ENCODE measurements around the gene EPB41L3.

EPB41L3 gene

DNA sequence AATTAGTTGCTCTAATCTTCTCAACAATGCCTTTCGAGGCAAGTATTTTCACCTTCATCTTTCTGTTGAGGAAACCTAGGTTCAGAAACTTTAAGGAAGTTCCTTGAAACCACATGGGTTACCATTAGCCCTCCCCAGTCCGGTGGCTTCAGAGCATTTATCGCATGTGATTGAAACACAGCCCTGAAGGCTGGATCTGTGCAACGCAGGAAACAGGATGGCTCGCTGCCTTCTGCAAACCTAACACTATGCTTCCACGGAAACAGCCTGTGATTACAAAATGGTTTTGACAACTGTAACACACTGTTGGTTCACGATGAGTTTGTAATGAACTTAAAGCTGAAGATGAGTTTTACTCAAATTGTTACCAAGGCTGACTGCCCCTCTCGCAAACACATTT lies 68.5 kb downstream of the EPB41L3 start:
- H3K9me2 ChIP-seq (ENCODE audit: low read depth, low read length), result no peaks in the 10 kb centered on the region
- no peaks in the 10 kb centered on the region for H4K20me1 ChIP-seq (ENCODE audit: insufficient read depth, low read length)
- H3K4me3 ChIP-seq (ENCODE audit: low read depth, low read length, poor library complexity, severe bottlenecking), result no peak overlapping the region
- H3K4me2 ChIP-seq (ENCODE audit: low read length), result no peak overlapping the region
- H3F3A ChIP-seq (ENCODE audit: insufficient read depth, low read length), result no peaks in the 10 kb centered on the region
- no peaks in the 10 kb centered on the region for H3K79me2 ChIP-seq (ENCODE audit: insufficient read depth, low read length)
- no peaks in the 10 kb centered on the region for H3K27me3 ChIP-seq (ENCODE audit: insufficient read depth, low read length)
- no peaks in the 10 kb centered on the region for H3K9me3 ChIP-seq (ENCODE audit: low read length)
- H3K36me3 ChIP-seq (ENCODE audit: insufficient read depth, low read length), result no peaks in the 10 kb centered on the region
- TF ChIP-seq, protein P1, sequence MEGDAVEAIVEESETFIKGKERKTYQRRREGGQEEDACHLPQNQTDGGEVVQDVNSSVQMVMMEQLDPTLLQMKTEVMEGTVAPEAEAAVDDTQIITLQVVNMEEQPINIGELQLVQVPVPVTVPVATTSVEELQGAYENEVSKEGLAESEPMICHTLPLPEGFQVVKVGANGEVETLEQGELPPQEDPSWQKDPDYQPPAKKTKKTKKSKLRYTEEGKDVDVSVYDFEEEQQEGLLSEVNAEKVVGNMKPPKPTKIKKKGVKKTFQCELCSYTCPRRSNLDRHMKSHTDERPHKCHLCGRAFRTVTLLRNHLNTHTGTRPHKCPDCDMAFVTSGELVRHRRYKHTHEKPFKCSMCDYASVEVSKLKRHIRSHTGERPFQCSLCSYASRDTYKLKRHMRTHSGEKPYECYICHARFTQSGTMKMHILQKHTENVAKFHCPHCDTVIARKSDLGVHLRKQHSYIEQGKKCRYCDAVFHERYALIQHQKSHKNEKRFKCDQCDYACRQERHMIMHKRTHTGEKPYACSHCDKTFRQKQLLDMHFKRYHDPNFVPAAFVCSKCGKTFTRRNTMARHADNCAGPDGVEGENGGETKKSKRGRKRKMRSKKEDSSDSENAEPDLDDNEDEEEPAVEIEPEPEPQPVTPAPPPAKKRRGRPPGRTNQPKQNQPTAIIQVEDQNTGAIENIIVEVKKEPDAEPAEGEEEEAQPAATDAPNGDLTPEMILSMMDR (IDR thresholded peaks at IDR 0.05; ENCODE audit: low read length), result no peak
- TF ChIP-seq EZH2 (IDR thresholded peaks at IDR 0.05; ENCODE audit: borderline replicate concordance, low read length), result no peak
- H3K27ac ChIP-seq (ENCODE audit: low read depth, low read length, poor library complexity, severe bottlenecking), result no peak overlapping the region
- no peak overlapping the region for H2AFZ ChIP-seq (ENCODE audit: low read length)
- H3K9ac ChIP-seq (ENCODE audit: low read length), result no peak overlapping the region
- H3K4me1 ChIP-seq (ENCODE audit: insufficient read depth, low read length, severe bottlenecking), result no peaks in the 10 kb centered on the region

- no peaks in the 10 kb centered on the region for H3F3A ChIP-seq (ENCODE audit: insufficient read depth, low read length)
- no peak overlapping the region for H3K4me2 ChIP-seq (ENCODE audit: low read length)
- H3K9me3 ChIP-seq (ENCODE audit: low read length), result no peaks in the 10 kb centered on the region
- H3K9me2 ChIP-seq (ENCODE audit: low read depth, low read length), result no peaks in the 10 kb centered on the region
- no peaks in the 10 kb centered on the region for H3K27me3 ChIP-seq (ENCODE audit: insufficient read depth, low read length)
- no peak overlapping the region for H2AFZ ChIP-seq (ENCODE audit: low read length)
- H3K9ac ChIP-seq (ENCODE audit: low read length), result no peak overlapping the region
- no peak for TF ChIP-seq EZH2 (IDR thresholded peaks at IDR 0.05; ENCODE audit: borderline replicate concordance, low read length)
- TF ChIP-seq, protein P1 (IDR thresholded peaks at IDR 0.05; ENCODE audit: low read length), result no peak
- no peak overlapping the region for H3K4me3 ChIP-seq (ENCODE audit: low read depth, low read length, poor library complexity, severe bottlenecking)
- no peaks in the 10 kb centered on the region for H4K20me1 ChIP-seq (ENCODE audit: insufficient read depth, low read length)
- H3K4me1 ChIP-seq (ENCODE audit: insufficient read depth, low read length, severe bottlenecking), result no peaks in the 10 kb centered on the region
- H3K36me3 ChIP-seq (ENCODE audit: insufficient read depth, low read length), result no peaks in the 10 kb centered on the region
- no peak overlapping the region for H3K27ac ChIP-seq (ENCODE audit: low read depth, low read length, poor library complexity, severe bottlenecking)
- no peaks in the 10 kb centered on the region for H3K79me2 ChIP-seq (ENCODE audit: insufficient read depth, low read length)
Measured at GRCh38 chr18:5469340-5469739, 74.5 kb downstream of the EPB41L3 start.

DNA sequence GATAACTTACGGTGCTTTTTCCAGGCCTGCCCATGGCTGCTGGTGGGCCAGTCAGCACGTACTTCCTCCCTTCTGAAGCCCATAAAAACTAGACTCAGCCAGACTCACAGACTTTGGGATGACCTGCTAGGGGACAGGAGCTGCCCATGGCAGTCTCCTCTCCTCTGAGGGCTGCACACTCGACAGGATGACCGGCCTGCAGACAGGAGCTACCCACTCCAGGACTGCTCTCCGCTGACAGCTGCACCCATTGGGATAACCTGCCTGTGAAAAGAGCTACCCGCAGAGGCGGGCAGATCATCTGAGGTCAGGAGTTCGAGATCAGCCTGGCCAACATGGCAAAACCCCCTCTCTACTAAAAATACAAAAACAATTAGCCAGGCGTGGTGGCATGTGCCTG lies 75.4 kb downstream of the EPB41L3 start:
- no peaks in the 10 kb centered on the region for H3K36me3 ChIP-seq (ENCODE audit: insufficient read depth, low read length)
- no peaks in the 10 kb centered on the region for H3K9me2 ChIP-seq (ENCODE audit: low read depth, low read length)
- no peaks in the 10 kb centered on the region for H4K20me1 ChIP-seq (ENCODE audit: insufficient read depth, low read length)
- TF ChIP-seq, protein P1 (IDR thresholded peaks at IDR 0.05; ENCODE audit: low read length), result no peak
- no peak for TF ChIP-seq EZH2 (IDR thresholded peaks at IDR 0.05; ENCODE audit: borderline replicate concordance, low read length)
- no peak overlapping the region for H3K27ac ChIP-seq (ENCODE audit: low read depth, low read length, poor library complexity, severe bottlenecking)
- no peaks in the 10 kb centered on the region for H3K9me3 ChIP-seq (ENCODE audit: low read length)
- H3K79me2 ChIP-seq (ENCODE audit: insufficient read depth, low read length), result no peaks in the 10 kb centered on the region
- no peak overlapping the region for H3K4me2 ChIP-seq (ENCODE audit: low read length)
- H3K4me1 ChIP-seq (ENCODE audit: insufficient read depth, low read length, severe bottlenecking), result no peaks in the 10 kb centered on the region
- H3F3A ChIP-seq (ENCODE audit: insufficient read depth, low read length), result no peaks in the 10 kb centered on the region
- no peak overlapping the region for H2AFZ ChIP-seq (ENCODE audit: low read length)
- no peak overlapping the region for H3K9ac ChIP-seq (ENCODE audit: low read length)
- no peak overlapping the region for H3K4me3 ChIP-seq (ENCODE audit: low read depth, low read length, poor library complexity, severe bottlenecking)
- no peaks in the 10 kb centered on the region for H3K27me3 ChIP-seq (ENCODE audit: insufficient read depth, low read length)

All from OCI-LY1 (cell line).